HepG2 (cell line): ENCODE measurements around the gene RSAD1. TPM values are rescaled to one million over a fixed set of nuclear protein-coding genes. Genes with fewer than 3 reads are reported as not detected.
A peak's percentile ranks its signal among the peaks of the same experiment; 100 is the strongest.

Experiments used
- ADNP ChIP-seq: sonication (generic); formaldehyde crosslinking; IDR thresholded peaks from 2 replicates; pipeline ENCODE4 v1.4.0; 2020; ENCODE audit warnings: missing genetic modification reagents
- FOXA3 ChIP-seq: IDR thresholded peaks from 2 replicates; pipeline ENCODE4 v1.6.1; 2016; ENCODE audit warnings: missing genetic modification reagents, missing compliant biosample characterization
- GFI1 ChIP-seq: sonication (generic); formaldehyde crosslinking; IDR thresholded peaks from 2 replicates; pipeline ENCODE4 v1.5.0; 2020; ENCODE audit warnings: missing genetic modification reagents, mild to moderate bottlenecking, borderline replicate concordance
- KLF16 ChIP-seq, 2 experiments: sonication (generic) in 1 of 2; formaldehyde crosslinking in 1 of 2; IDR thresholded peaks; 2 replicates each; pipeline versions ENCODE4 v1.6.1 to v1.8.0; 2016 to 2023; ENCODE audit warnings: missing genetic modification reagents in 2 of 2, missing compliant biosample characterization in 1 of 2
- MEIS1 ChIP-seq: sonication (generic); formaldehyde crosslinking; IDR thresholded peaks from 2 replicates; pipeline ENCODE4 v1.9.0; 2021; ENCODE audit warnings: mild to moderate bottlenecking, missing genetic modification reagents, moderate library complexity, borderline replicate concordance
- PAF1 ChIP-seq: IDR thresholded peaks from 2 replicates; pipeline ENCODE4 v1.6.1; 2016; ENCODE audit warnings: missing genetic modification reagents, missing compliant biosample characterization
- SALL1 ChIP-seq: sonication (generic); formaldehyde crosslinking; IDR thresholded peaks from 2 replicates; pipeline ENCODE4 v1.8.0; 2022; ENCODE audit warnings: mild to moderate bottlenecking, missing genetic modification reagents
- SPEN ChIP-seq: sonication (generic); formaldehyde crosslinking; IDR thresholded peaks from 2 replicates; pipeline ENCODE4 v1.5.1; 2020; ENCODE audit warnings: low read depth, mild to moderate bottlenecking, missing genetic modification reagents
- ZBTB38 ChIP-seq: sonication (generic); formaldehyde crosslinking; IDR thresholded peaks from 2 replicates; pipeline ENCODE4 v1.5.1; 2020; ENCODE audit warnings: mild to moderate bottlenecking, missing genetic modification reagents
- polyA plus RNA-seq, 8 experiments: library from polyadenylated mRNA; depleted of rRNA in 3 of 8; stranded (reverse) in 7 of 8; unstranded in 1 of 8; fragments of >200 nt; fragmentation: Illumina TruSeq in 4 of 8; extraction: Trizol in 4 of 8; gene quantifications; 2 replicates each; pipeline versions ENCODE4 v1.2.1 to v1.2.3, GENCODE V29; 2011 to 2016; ENCODE audit warnings: low read depth in 4 of 8, missing spikeins in 1 of 8, mixed read lengths in 1 of 8; ENCODE audit not compliant: insufficient read depth in 1 of 8
- total RNA-seq, 5 experiments: library from RNA; depleted of rRNA; stranded (reverse); fragments of >200 nt; fragmentation: Illumina TruSeq; extraction: Trizol; gene quantifications; 2 replicates each; pipeline ENCODE4 v1.2.3, GENCODE V29; 2016; ENCODE audit warnings: low read depth in 1 of 5
- TF ChIP-seq, protein P1 (sequence below): sonication (generic); formaldehyde crosslinking; IDR thresholded peaks from 2 replicates; pipeline ENCODE4 v1.5.0; 2020; ENCODE audit warnings: missing genetic modification reagents
- TF ChIP-seq, protein P2 (sequence below): sonication (generic); formaldehyde crosslinking; IDR thresholded peaks from 2 replicates; pipeline ENCODE4; 2020; ENCODE audit warnings: missing genetic modification reagents, mild to moderate bottlenecking, borderline replicate concordance
- TF ChIP-seq, protein P3 (sequence below): sonication (generic); formaldehyde crosslinking; IDR thresholded peaks from 2 replicates; pipeline ENCODE4 v1.5.1; 2020; ENCODE audit warnings: mild to moderate bottlenecking, missing genetic modification reagents, borderline replicate concordance
- TF ChIP-seq, protein P4 (sequence below): sonication (generic); formaldehyde crosslinking; IDR thresholded peaks from 2 replicates; pipeline ENCODE4 v1.4.0; 2020; ENCODE audit warnings: missing genetic modification reagents
- TF ChIP-seq, protein P5 (sequence below): IDR thresholded peaks from 2 replicates; pipeline ENCODE4 v1.6.1; 2016; ENCODE audit warnings: low read depth, control low read depth
- TF ChIP-seq, protein P6 (sequence below), 2 experiments: sonication (generic) in 1 of 2; formaldehyde crosslinking in 1 of 2; IDR thresholded peaks; 2 replicates each; pipeline versions ENCODE4 v1.4.0 to v1.6.1; 2018 to 2020; ENCODE audit warnings: missing genetic modification reagents in 2 of 2, borderline replicate concordance in 1 of 2, low read depth in 1 of 2, mild to moderate bottlenecking in 1 of 2, missing biosample characterization in 1 of 2

The RSAD1 gene
- total and polyA plus RNA-seq, 2 of the 13 experiments (the other 11 are each of a cell fraction or from before 2014, with no cell fraction given), result 22.7 to 27.7 TPM

DNA sequence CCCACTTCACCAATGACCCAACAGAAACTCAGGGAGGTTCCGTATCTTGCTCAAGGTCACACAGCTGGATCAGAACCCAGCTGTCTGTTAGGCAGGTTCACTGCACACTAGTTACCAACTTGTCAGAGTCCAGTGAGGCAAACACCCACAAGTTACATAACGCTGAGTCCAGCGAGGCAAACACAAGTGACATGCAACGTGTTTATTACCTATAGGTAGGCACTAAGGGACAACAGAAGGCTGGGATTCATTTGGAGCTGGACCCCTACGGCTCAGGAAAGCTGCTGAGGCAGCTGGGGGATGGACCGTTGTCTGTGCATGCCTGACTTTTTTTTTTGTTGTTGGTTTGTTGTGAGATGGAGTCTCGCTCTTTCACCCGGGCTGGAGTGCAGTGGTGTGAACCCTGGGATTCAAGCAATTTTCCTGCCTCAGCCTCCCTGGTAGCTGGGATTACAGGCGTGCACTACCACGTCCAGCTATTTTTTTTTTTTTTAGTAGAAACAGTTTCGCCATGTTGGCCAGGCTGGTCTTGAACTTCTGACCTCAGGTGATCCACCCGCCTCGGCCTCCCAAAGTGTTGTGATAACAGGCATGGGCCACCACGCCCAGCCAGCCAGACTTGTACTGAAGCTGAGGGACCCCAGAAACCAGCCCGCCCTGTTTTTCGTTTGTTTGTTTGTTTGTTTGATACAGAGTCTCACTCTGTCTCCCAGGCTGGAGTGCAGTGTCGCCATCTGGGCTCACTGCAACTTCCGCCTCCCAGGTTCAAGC is 1.9 kb upstream of the RSAD1 start (continued):
- TF ChIP-seq SALL1 (CRISPR knock-in tag) (peak; percentile 71), GFI1 (CRISPR knock-in tag) (no peak), ZBTB38 (CRISPR knock-in tag) (peak; percentile 75; the same call in 1 of the 2 replicates), PAF1 (CRISPR knock-in tag) (peak; percentile 67; the same call in 1 of the 2 replicates), SPEN (peak; percentile 60), KLF16 (CRISPR knock-in tag; IDR thresholded peaks at IDR 0.05) (peak in 1 of 2 experiments; percentile 43; a peak in 1 of 4 replicates), ADNP (peak; percentile 37; the same call in 1 of the 2 replicates), FOXA3 (CRISPR knock-in tag) (peak; percentile 23; the same call in 1 of the 2 replicates), MEIS1 (CRISPR knock-in tag) (peak; percentile 54; the same call in 1 of the 2 replicates)
- TF ChIP-seq, protein P1, sequence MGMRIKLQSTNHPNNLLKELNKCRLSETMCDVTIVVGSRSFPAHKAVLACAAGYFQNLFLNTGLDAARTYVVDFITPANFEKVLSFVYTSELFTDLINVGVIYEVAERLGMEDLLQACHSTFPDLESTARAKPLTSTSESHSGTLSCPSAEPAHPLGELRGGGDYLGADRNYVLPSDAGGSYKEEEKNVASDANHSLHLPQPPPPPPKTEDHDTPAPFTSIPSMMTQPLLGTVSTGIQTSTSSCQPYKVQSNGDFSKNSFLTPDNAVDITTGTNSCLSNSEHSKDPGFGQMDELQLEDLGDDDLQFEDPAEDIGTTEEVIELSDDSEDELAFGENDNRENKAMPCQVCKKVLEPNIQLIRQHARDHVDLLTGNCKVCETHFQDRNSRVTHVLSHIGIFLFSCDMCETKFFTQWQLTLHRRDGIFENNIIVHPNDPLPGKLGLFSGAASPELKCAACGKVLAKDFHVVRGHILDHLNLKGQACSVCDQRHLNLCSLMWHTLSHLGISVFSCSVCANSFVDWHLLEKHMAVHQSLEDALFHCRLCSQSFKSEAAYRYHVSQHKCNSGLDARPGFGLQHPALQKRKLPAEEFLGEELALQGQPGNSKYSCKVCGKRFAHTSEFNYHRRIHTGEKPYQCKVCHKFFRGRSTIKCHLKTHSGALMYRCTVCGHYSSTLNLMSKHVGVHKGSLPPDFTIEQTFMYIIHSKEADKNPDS, result 0 out of 2 replicates have a peak, but pooled peaks have one; percentile 32
- TF ChIP-seq, protein P2, sequence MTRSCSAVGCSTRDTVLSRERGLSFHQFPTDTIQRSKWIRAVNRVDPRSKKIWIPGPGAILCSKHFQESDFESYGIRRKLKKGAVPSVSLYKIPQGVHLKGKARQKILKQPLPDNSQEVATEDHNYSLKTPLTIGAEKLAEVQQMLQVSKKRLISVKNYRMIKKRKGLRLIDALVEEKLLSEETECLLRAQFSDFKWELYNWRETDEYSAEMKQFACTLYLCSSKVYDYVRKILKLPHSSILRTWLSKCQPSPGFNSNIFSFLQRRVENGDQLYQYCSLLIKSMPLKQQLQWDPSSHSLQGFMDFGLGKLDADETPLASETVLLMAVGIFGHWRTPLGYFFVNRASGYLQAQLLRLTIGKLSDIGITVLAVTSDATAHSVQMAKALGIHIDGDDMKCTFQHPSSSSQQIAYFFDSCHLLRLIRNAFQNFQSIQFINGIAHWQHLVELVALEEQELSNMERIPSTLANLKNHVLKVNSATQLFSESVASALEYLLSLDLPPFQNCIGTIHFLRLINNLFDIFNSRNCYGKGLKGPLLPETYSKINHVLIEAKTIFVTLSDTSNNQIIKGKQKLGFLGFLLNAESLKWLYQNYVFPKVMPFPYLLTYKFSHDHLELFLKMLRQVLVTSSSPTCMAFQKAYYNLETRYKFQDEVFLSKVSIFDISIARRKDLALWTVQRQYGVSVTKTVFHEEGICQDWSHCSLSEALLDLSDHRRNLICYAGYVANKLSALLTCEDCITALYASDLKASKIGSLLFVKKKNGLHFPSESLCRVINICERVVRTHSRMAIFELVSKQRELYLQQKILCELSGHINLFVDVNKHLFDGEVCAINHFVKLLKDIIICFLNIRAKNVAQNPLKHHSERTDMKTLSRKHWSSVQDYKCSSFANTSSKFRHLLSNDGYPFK (CRISPR knock-in tag), result peak; percentile 79; the same call in 1 of the 2 replicates
- TF ChIP-seq, protein P3, sequence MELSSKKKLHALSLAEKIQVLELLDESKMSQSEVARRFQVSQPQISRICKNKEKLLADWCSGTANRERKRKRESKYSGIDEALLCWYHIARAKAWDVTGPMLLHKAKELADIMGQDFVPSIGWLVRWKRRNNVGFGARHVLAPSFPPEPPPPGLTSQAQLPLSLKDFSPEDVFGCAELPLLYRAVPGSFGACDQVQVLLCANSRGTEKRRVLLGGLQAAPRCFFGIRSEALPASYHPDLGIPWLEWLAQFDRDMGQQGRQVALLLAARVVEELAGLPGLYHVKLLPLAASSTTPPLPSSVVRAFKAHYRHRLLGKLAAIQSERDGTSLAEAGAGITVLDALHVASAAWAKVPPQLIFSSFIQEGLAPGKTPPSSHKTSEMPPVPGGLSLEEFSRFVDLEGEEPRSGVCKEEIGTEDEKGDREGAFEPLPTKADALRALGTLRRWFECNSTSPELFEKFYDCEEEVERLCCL, result peak; percentile 73; the same call in 1 of the 2 replicates
- TF ChIP-seq, protein P4, sequence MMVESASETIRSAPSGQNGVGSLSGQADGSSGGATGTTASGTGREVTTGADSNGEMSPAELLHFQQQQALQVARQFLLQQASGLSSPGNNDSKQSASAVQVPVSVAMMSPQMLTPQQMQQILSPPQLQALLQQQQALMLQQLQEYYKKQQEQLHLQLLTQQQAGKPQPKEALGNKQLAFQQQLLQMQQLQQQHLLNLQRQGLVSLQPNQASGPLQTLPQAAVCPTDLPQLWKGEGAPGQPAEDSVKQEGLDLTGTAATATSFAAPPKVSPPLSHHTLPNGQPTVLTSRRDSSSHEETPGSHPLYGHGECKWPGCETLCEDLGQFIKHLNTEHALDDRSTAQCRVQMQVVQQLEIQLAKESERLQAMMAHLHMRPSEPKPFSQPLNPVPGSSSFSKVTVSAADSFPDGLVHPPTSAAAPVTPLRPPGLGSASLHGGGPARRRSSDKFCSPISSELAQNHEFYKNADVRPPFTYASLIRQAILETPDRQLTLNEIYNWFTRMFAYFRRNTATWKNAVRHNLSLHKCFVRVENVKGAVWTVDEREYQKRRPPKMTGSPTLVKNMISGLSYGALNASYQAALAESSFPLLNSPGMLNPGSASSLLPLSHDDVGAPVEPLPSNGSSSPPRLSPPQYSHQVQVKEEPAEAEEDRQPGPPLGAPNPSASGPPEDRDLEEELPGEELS (CRISPR knock-in tag), result peak; percentile 52
- TF ChIP-seq, protein P5, sequence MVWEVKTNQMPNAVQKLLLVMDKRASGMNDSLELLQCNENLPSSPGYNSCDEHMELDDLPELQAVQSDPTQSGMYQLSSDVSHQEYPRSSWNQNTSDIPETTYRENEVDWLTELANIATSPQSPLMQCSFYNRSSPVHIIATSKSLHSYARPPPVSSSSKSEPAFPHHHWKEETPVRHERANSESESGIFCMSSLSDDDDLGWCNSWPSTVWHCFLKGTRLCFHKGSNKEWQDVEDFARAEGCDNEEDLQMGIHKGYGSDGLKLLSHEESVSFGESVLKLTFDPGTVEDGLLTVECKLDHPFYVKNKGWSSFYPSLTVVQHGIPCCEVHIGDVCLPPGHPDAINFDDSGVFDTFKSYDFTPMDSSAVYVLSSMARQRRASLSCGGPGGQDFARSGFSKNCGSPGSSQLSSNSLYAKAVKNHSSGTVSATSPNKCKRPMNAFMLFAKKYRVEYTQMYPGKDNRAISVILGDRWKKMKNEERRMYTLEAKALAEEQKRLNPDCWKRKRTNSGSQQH (CRISPR knock-in tag), result 0 out of 2 replicates have a peak, but pooled peaks have one; percentile 50
- TF ChIP-seq, protein P6, sequence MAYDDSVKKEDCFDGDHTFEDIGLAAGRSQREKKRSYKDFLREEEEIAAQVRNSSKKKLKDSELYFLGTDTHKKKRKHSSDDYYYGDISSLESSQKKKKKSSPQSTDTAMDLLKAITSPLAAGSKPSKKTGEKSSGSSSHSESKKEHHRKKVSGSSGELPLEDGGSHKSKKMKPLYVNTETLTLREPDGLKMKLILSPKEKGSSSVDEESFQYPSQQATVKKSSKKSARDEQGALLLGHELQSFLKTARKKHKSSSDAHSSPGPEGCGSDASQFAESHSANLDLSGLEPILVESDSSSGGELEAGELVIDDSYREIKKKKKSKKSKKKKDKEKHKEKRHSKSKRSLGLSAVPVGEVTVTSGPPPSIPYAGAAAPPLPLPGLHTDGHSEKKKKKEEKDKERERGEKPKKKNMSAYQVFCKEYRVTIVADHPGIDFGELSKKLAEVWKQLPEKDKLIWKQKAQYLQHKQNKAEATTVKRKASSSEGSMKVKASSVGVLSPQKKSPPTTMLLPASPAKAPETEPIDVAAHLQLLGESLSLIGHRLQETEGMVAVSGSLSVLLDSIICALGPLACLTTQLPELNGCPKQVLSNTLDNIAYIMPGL (CRISPR knock-in tag; IDR thresholded peaks at IDR 0.05; ENCODE audit: borderline replicate concordance in 1 of 2, low read depth in 1 of 2), result peak; percentile 20 to 21; a peak in 1 of 4 replicates
